GM19452 (cell line): ENCODE measurements around the gene CHERP.
"Not testable (repeated sequence)": the region's sequence is repeated elsewhere in the genome, so short reads cannot be mapped to it uniquely, and the experiment has no call there.

Experiments used
- ATAC-seq: cut with Tn5 transposase; IDR thresholded peaks from one replicate; pipeline ENCODE4 v1.9.1; 2021; ENCODE audit not compliant: unreplicated experiment

The CHERP gene

GRCh38 chr19:16486476-16486875 lies 55.8 kb downstream of the CHERP start:
- ATAC-seq = not testable (repeated sequence)

- no peak for ATAC-seq
Measured at GRCh38 chr19:16482745-16483144, 59.5 kb downstream of the CHERP start.

GRCh38 chr19:16477311-16477710 lies 64.9 kb downstream of the CHERP start:
- ATAC-seq = no peak

- no peak for ATAC-seq
Measured at GRCh38 chr19:16476401-16476800, 65.8 kb downstream of the CHERP start.

- no peak for ATAC-seq
Measured at GRCh38 chr19:16473875-16474392, 68.3 kb downstream of the CHERP start.

GRCh38 chr19:16472992-16473391 lies 69.2 kb downstream of the CHERP start:
- ATAC-seq = no peak

GRCh38 chr19:16472559-16472899 lies 69.7 kb downstream of the CHERP start:
- not testable (repeated sequence) for ATAC-seq

- ATAC-seq = peak; percentile 27
Measured at GRCh38 chr19:16470911-16471811, 71.1 kb downstream of the CHERP start.

GRCh38 chr19:16470541-16470910 lies 71.7 kb downstream of the CHERP start:
- no peak for ATAC-seq
